ENCODE results near the gene VAMP5.
A peak's percentile ranks its signal among the peaks of the same experiment; 100 is the strongest.

VAMP5 gene

DNA sequence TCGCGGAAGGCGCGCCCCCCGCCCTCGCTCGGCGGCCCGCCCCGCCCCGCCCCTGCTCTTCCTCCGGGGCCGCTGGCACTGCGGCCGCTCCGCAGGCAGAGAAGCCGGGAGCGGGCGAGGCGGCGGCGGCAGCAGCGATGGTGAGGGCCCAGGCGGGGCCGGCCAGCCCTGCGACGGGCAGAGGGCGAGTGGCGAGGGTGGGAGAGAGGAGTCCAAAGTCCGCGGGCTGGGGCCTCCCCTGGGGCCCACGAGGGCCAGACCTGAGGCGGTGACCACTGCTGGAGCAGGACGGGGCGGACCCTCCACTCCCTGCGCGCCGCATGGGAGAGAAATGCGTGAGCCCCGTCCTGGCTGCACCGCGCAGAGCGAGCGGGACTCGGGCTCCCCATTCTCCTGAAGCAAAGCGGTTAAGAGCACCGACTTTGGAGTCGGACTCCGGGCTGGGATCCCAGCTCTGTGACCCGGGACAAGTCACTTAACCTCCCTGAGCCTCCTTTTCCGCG lies at the start of gene VAMP5:
TSS of gene VAMP5 (plus strand) at position 78 of the 503 bp plus-strand sequence. CDS start at position 138, 60 bp downstream.
- H3K4me2 ChIP-seq (ENCODE audit: insufficient read depth, low read length): peak within 1 kb of the TSS; percentile 86

GRCh38 chr2:85534881-85535280 lies 49.4 kb upstream of the VAMP5 start:
- H3K27me3 ChIP-seq (ENCODE audit: insufficient read depth, low read length, poor library complexity): no peaks in the 10 kb centered on the region
- TF ChIP-seq EZH2 (IDR thresholded peaks at IDR 0.05; ENCODE audit: borderline replicate concordance, low read depth, low read length, severe bottlenecking): no peak
- TF ChIP-seq, protein P1, sequence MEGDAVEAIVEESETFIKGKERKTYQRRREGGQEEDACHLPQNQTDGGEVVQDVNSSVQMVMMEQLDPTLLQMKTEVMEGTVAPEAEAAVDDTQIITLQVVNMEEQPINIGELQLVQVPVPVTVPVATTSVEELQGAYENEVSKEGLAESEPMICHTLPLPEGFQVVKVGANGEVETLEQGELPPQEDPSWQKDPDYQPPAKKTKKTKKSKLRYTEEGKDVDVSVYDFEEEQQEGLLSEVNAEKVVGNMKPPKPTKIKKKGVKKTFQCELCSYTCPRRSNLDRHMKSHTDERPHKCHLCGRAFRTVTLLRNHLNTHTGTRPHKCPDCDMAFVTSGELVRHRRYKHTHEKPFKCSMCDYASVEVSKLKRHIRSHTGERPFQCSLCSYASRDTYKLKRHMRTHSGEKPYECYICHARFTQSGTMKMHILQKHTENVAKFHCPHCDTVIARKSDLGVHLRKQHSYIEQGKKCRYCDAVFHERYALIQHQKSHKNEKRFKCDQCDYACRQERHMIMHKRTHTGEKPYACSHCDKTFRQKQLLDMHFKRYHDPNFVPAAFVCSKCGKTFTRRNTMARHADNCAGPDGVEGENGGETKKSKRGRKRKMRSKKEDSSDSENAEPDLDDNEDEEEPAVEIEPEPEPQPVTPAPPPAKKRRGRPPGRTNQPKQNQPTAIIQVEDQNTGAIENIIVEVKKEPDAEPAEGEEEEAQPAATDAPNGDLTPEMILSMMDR (IDR thresholded peaks at IDR 0.05; ENCODE audit: borderline replicate concordance, extremely low read depth, low read length, poor library complexity, severe bottlenecking): no peak
- H3K4me1 ChIP-seq (ENCODE audit: insufficient read depth, low read length): peaks cover 15% of the 10 kb centered on the region
- H3K4me2 ChIP-seq (ENCODE audit: insufficient read depth, low read length): no peak overlapping the region
- peaks cover 8% of the 10 kb centered on the region for H4K20me1 ChIP-seq (ENCODE audit: insufficient read depth, low read length)
- H3K36me3 ChIP-seq (ENCODE audit: insufficient read depth, low read length): peaks cover 9% of the 10 kb centered on the region
- DNase-seq: no peak
- H3K4me3 ChIP-seq (ENCODE audit: low read depth in 1 of 2, low read length in 2 of 2): no peak overlapping the region
- H3K79me2 ChIP-seq (ENCODE audit: insufficient read depth, low read length): peaks cover 33% of the 10 kb centered on the region
- no peak overlapping the region for H3K27ac ChIP-seq (ENCODE audit: low read length)
- no peak overlapping the region for H3K9ac ChIP-seq (ENCODE audit: low read depth, low read length)
- ATAC-seq (ENCODE audit: insufficient read depth, low read depth): no peak
- H2AFZ ChIP-seq (ENCODE audit: low read depth, low read length): no peak overlapping the region
- H3K9me3 ChIP-seq (ENCODE audit: insufficient read depth, low read length, severe bottlenecking): no peaks in the 10 kb centered on the region

More for the DNA sequence above, at the start of gene VAMP5:
- ATAC-seq (ENCODE audit: insufficient read depth, low read depth): peak; percentile 74
- Histone ChIP-seq H3K79me2 (ENCODE audit: insufficient read depth, low read length) (peaks cover 10% of the 10 kb centered on the region; the same call in 1 of the 2 replicates), H3K9ac (ENCODE audit: low read depth, low read length) (peak within 1 kb of the TSS; percentile 75), H3K27me3 (ENCODE audit: insufficient read depth, low read length, poor library complexity) (peaks cover 6% of the 10 kb centered on the region), H3K9me3 (ENCODE audit: insufficient read depth, low read length, severe bottlenecking) (no peaks in the 10 kb centered on the region), H2AFZ (ENCODE audit: low read depth, low read length) (peak within 1 kb of the TSS; percentile 89), H4K20me1 (ENCODE audit: insufficient read depth, low read length) (no peaks in the 10 kb centered on the region), H3K4me3 (ENCODE audit: low read depth in 1 of 2, low read length in 2 of 2) (peak within 1 kb of the TSS; percentile 28 to 80; a peak in 3 of 4 replicates), H3K27ac (ENCODE audit: low read length) (peak within 1 kb of the TSS; percentile 70), H3K4me1 (ENCODE audit: insufficient read depth, low read length) (peaks cover 29% of the 10 kb centered on the region), H3K36me3 (ENCODE audit: insufficient read depth, low read length) (no peaks in the 10 kb centered on the region)
- DNase-seq: peak; percentile 71
- TF ChIP-seq, protein P1 (IDR thresholded peaks at IDR 0.05; ENCODE audit: borderline replicate concordance, extremely low read depth, low read length, poor library complexity, severe bottlenecking): no peak
- TF ChIP-seq EZH2 (IDR thresholded peaks at IDR 0.05; ENCODE audit: borderline replicate concordance, low read depth, low read length, severe bottlenecking): no peak

- TF ChIP-seq EZH2 (IDR thresholded peaks at IDR 0.05; ENCODE audit: borderline replicate concordance, low read depth, low read length, severe bottlenecking): no peak
- TF ChIP-seq, protein P1 (IDR thresholded peaks at IDR 0.05; ENCODE audit: borderline replicate concordance, extremely low read depth, low read length, poor library complexity, severe bottlenecking): no peak
- no peak overlapping the region for H3K9ac ChIP-seq (ENCODE audit: low read depth, low read length)
- ATAC-seq (ENCODE audit: insufficient read depth, low read depth): no peak
These were observed 47.8 kb upstream of the VAMP5 start for GRCh38 chr2:85536479-85536878.

More at GRCh38 chr2:85536479-85536878, 47.8 kb upstream of the VAMP5 start:
- Histone ChIP-seq H4K20me1 (ENCODE audit: insufficient read depth, low read length) (peaks cover 24% of the 10 kb centered on the region), H3K4me1 (ENCODE audit: insufficient read depth, low read length) (peaks cover 30% of the 10 kb centered on the region), H3K9me3 (ENCODE audit: insufficient read depth, low read length, severe bottlenecking) (no peaks in the 10 kb centered on the region), H3K27me3 (ENCODE audit: insufficient read depth, low read length, poor library complexity) (no peaks in the 10 kb centered on the region), H3K36me3 (ENCODE audit: insufficient read depth, low read length) (peaks cover 25% of the 10 kb centered on the region), H3K4me2 (ENCODE audit: insufficient read depth, low read length) (peak overlapping the region; percentile 76; the same call in 1 of the 2 replicates), H3K27ac (ENCODE audit: low read length) (no peak overlapping the region), H2AFZ (ENCODE audit: low read depth, low read length) (no peak overlapping the region), H3K4me3 (ENCODE audit: low read depth in 1 of 2, low read length in 2 of 2) (no peak overlapping the region), H3K79me2 (ENCODE audit: insufficient read depth, low read length) (peaks cover 49% of the 10 kb centered on the region)
- no peak for DNase-seq
